ENCODE results near the gene HMG20A. TPM values are rescaled to one million over a fixed set of nuclear protein-coding genes. Genes with fewer than 3 reads are reported as not detected.

The HMG20A gene
- total and polyA plus RNA-seq, 2 of the 13 experiments (the other 11 are each of a cell fraction or from before 2014, with no cell fraction given): 28.0 to 35.2 TPM

DNA sequence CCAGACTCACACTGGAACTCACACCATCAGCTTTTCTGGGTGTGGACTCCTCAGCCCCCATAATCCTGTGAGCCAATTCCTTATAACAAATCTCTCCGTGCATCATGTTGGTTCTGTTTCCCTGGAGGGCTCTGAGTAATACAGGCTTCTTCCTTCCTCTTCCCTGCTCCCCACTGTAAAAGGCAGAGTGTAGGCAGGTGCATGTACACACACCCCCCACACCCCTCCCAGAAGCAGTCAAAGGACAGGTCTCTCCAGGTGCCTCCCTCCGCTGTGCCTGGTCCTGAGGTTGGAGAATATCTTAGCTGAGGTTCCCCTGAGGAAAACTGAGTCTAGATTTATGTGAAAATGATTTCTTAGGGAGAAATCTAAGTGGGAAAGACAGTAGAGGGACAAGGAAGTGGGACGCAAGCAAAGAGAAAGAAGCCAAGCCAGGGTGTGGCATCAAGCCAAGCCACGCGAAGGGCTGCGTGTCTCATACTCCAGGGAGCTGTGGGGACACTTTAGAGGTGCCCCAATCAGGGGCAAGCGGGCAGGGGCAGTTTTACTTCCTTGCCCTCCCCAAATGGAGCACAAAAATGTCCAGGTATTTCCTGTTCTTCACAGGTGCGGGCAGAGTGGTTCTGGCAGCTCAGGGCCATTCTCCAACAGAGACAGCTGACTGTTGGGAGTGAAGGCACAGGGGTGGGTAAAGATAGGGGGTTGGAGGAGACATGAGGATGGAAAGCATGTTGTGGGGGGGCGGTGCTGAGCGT is 86.6 kb downstream of the HMG20A start:
- intact Hi-C loops (cut with micrococcal nuclease; ENCODE audit: unreplicated experiment): no loop called here
- no peak overlapping the region; the same call in 1 of the 2 replicates for H3K9ac ChIP-seq (ENCODE audit: insufficient read depth, low read depth, low read length)
- no TSS peak for BruUV-seq (replicated peaks)
- DNase-seq (ENCODE audit: low spot score) (no peak), ATAC-seq (peak; percentile 43), FAIRE-seq (no peak)
- no peaks in the 10 kb centered on the region for H3K9me3 ChIP-seq (ENCODE audit: low read length)
- ChIA-PET CTCF (ENCODE audit: low intra/inter-chr PET ratio, low total read pairs) (no interaction called here), POLR2A (interaction anchor here (0.6 to 2.9 kb wide), 5 partner anchors 10 to 665 kb away, joined by 3 to 19 read pairs (median 4); no protein-coding TSS in a partner anchor)
- in situ Hi-C loops (cut with HindIII; ENCODE audit: extremely low pct_ligation_motif_present, low pct_unique_long_range_greater_than_20kb): no loop called here
- no peak for TF ChIP-seq SRSF1 (optimal IDR thresholded peaks at IDR 0.05; ENCODE audit: low read depth, low read length)
- no peak for TF ChIP-seq ZNF460 (CRISPR knock-in tag; IDR thresholded peaks at IDR 0.05; ENCODE audit: borderline replicate concordance)
- TF ChIP-seq ZNF788 (CRISPR knock-in tag; IDR thresholded peaks at IDR 0.05; ENCODE audit: borderline replicate concordance): no peak
- 0 out of 2 replicates have a peak, but pooled peaks have one; percentile 12 for TF ChIP-seq ZNF768 (CRISPR knock-in tag; IDR thresholded peaks at IDR 0.05)
- TF ChIP-seq, protein P1, sequence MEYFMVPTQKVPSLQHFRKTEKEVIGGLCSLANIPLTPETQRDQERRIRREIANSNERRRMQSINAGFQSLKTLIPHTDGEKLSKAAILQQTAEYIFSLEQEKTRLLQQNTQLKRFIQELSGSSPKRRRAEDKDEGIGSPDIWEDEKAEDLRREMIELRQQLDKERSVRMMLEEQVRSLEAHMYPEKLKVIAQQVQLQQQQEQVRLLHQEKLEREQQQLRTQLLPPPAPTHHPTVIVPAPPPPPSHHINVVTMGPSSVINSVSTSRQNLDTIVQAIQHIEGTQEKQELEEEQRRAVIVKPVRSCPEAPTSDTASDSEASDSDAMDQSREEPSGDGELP (IDR thresholded peaks at IDR 0.05; ENCODE audit: borderline replicate concordance, low read depth): 0 out of 2 replicates have a peak, but pooled peaks have one; percentile 12
- peak; percentile 70 for TF ChIP-seq ZNF317 (CRISPR knock-in tag; IDR thresholded peaks at IDR 0.05)
- peak overlapping the region; percentile 87 for H3K4me2 ChIP-seq (ENCODE audit: low read depth, low read length)
- no peaks in the 10 kb centered on the region for H3K36me3 ChIP-seq (replicated peaks in 1 of 2; ENCODE audit: control insufficient read depth in 1 of 2, insufficient read depth in 2 of 2, low read length in 2 of 2)
- WGBS (ENCODE audit: low lambda C conversion rate): 40% methylated on average over 10 of the region's 10 CpGs
- no peaks in the 10 kb centered on the region for H3K79me2 ChIP-seq (ENCODE audit: insufficient read depth, low read length)
- peak overlapping the region; percentile 8 to 62 (median 39) for H3K4me3 ChIP-seq (replicated peaks in 1 of 3; ENCODE audit: insufficient read depth in 1 of 3, low read depth in 2 of 3, low read length in 3 of 3)
- no peaks in the 10 kb centered on the region for H4K20me1 ChIP-seq (ENCODE audit: insufficient read depth, low read length)
- no peak overlapping the region for H2AFZ ChIP-seq (ENCODE audit: low read length)
- H3K27ac ChIP-seq (ENCODE audit: extremely low read length, insufficient read depth, low read length): peak overlapping the region; percentile 10
- H3K27me3 ChIP-seq (ENCODE audit: control insufficient read depth in 1 of 2, insufficient read depth in 2 of 2, low read length in 2 of 2): no peaks in the 10 kb centered on the region
- H3K4me1 ChIP-seq (ENCODE audit: insufficient read depth, low read length): peaks cover 85% of the 10 kb centered on the region

GRCh38 chr15:77507911-77508310 is 87.2 kb downstream of the HMG20A start:
- 13% methylated on average over 6 of the region's 6 CpGs for WGBS (ENCODE audit: low lambda C conversion rate)
- no TSS peak for BruUV-seq (replicated peaks)
- intact Hi-C loops (cut with micrococcal nuclease; ENCODE audit: unreplicated experiment) (no loop called here), in situ Hi-C loops (cut with HindIII; ENCODE audit: extremely low pct_ligation_motif_present, low pct_unique_long_range_greater_than_20kb) (no loop called here)
- ATAC-seq: peak; percentile 88
- ChIA-PET CTCF (ENCODE audit: low intra/inter-chr PET ratio, low total read pairs) (no interaction called here), POLR2A (interaction anchor here (0.6 to 2.9 kb wide), 5 partner anchors 11 to 665 kb away, joined by 3 to 19 read pairs (median 4); no protein-coding TSS in a partner anchor)
- Histone ChIP-seq H2AFZ (ENCODE audit: low read length) (peak overlapping the region; percentile 17), H3K36me3 (replicated peaks in 1 of 2; ENCODE audit: control insufficient read depth in 1 of 2, insufficient read depth in 2 of 2, low read length in 2 of 2) (no peaks in the 10 kb centered on the region), H3K27me3 (ENCODE audit: control insufficient read depth in 1 of 2, insufficient read depth in 2 of 2, low read length in 2 of 2) (no peaks in the 10 kb centered on the region), H3K9me3 (ENCODE audit: low read length) (no peaks in the 10 kb centered on the region), H3K9ac (ENCODE audit: insufficient read depth, low read depth, low read length) (peak overlapping the region; percentile 47), H4K20me1 (ENCODE audit: insufficient read depth, low read length) (no peaks in the 10 kb centered on the region), H3K4me2 (ENCODE audit: low read depth, low read length) (peak overlapping the region; percentile 87), H3K79me2 (ENCODE audit: insufficient read depth, low read length) (no peaks in the 10 kb centered on the region), H3K27ac (ENCODE audit: extremely low read length, insufficient read depth, low read length) (peak overlapping the region; percentile 14), H3K4me3 (replicated peaks in 1 of 3; ENCODE audit: insufficient read depth in 1 of 3, low read depth in 2 of 3, low read length in 3 of 3) (peak overlapping the region; percentile 8 to 62 (median 39)), H3K4me1 (ENCODE audit: insufficient read depth, low read length) (peaks cover 79% of the 10 kb centered on the region)
- DNase-seq (ENCODE audit: low spot score): peak; percentile 74
- peak; percentile 93 for FAIRE-seq
- 0 out of 2 replicates have a peak, but pooled peaks have one; percentile 33 for TF ChIP-seq NFKB2 (CRISPR knock-in tag; IDR thresholded peaks at IDR 0.05; ENCODE audit: borderline replicate concordance)
- TF ChIP-seq GATAD2A (CRISPR knock-in tag; IDR thresholded peaks at IDR 0.05): 0 out of 2 replicates have a peak, but pooled peaks have one; percentile 14
- peak; percentile 10; the same call in 1 of the 2 replicates for TF ChIP-seq MYC (CRISPR knock-in tag; IDR thresholded peaks at IDR 0.05; ENCODE audit: borderline replicate concordance)
- TF ChIP-seq SOX13 (IDR thresholded peaks at IDR 0.05): no peak
- peak in 1 of 2 experiments; percentile 69; a peak in 2 of 4 replicates for TF ChIP-seq SOX13 (CRISPR knock-in tag; conservative IDR thresholded peaks at IDR 0.05 in 1 of 2, IDR thresholded peaks at IDR 0.05 in 1 of 2)
- peak; percentile 57 for TF ChIP-seq ELF1 (CRISPR knock-in tag; IDR thresholded peaks at IDR 0.05)
- peak; percentile 24; the same call in 1 of the 2 replicates for TF ChIP-seq MAFF (IDR thresholded peaks at IDR 0.05; ENCODE audit: low read depth, low read length)
- no peak for TF ChIP-seq SOX6 (IDR thresholded peaks at IDR 0.05)
- peak; percentile 67 for TF ChIP-seq SOX6 (CRISPR knock-in tag; IDR thresholded peaks at IDR 0.05)
- peak; percentile 73 for TF ChIP-seq ZNF263 (CRISPR knock-in tag; IDR thresholded peaks at IDR 0.05)
- no peak for TF ChIP-seq ZBTB14 (CRISPR knock-in tag; IDR thresholded peaks at IDR 0.05)

Measured in HepG2 (cell line).